HepG2 (cell line): ENCODE results near the gene MYOZ1. TPM values are rescaled to one million over a fixed set of nuclear protein-coding genes. Genes with fewer than 3 reads are reported as not detected.
A peak's percentile ranks its signal among the peaks of the same experiment; 100 is the strongest.

ENCODE experiments used
- BORCS8-MEF2B ChIP-seq: sonication (generic); formaldehyde crosslinking; IDR thresholded peaks from 2 replicates; pipeline ENCODE4 v1.8.0; 2022; ENCODE audit warnings: mild to moderate bottlenecking, missing genetic modification reagents
- BRCA1 ChIP-seq: sonication (generic); formaldehyde crosslinking; IDR thresholded peaks from 2 replicates; pipeline ENCODE4 v1.4.0; 2020; ENCODE audit warnings: missing genetic modification reagents
- HOXA7 ChIP-seq: sonication (generic); formaldehyde crosslinking; IDR thresholded peaks from 2 replicates; pipeline ENCODE4 v1.8.1; 2022; ENCODE audit warnings: mild to moderate bottlenecking, missing genetic modification reagents, moderate library complexity
- IRX3 ChIP-seq: sonication (generic); formaldehyde crosslinking; IDR thresholded peaks from 2 replicates; pipeline ENCODE4 v1.8.1; 2023; ENCODE audit warnings: mild to moderate bottlenecking, low read depth, missing genetic modification reagents, borderline replicate concordance
- MAFF ChIP-seq: IDR thresholded peaks from 2 replicates; pipeline ENCODE4 v1.6.1; 2011; ENCODE audit warnings: low read depth, low read length, improper control_type of control experiment
- PAXIP1 ChIP-seq: sonication (generic); formaldehyde crosslinking; conservative IDR thresholded peaks from 2 replicates; pipeline ENCODE4 v1.4.0; 2020; ENCODE audit warnings: mild to moderate bottlenecking, missing genetic modification reagents, moderate library complexity
- PCBP1 ChIP-seq: fragments of 200-400 bp; formaldehyde crosslinking; IDR thresholded peaks from 2 replicates; pipeline ENCODE4 v1.6.1; 2017; ENCODE audit warnings: mild to moderate bottlenecking, low read depth, low read length, borderline replicate concordance
- PITX1 ChIP-seq: sonication (generic); formaldehyde crosslinking; IDR thresholded peaks from 2 replicates; pipeline ENCODE4 v1.5.1; 2020; ENCODE audit warnings: mild to moderate bottlenecking, missing genetic modification reagents
- SRF ChIP-seq: IDR thresholded peaks from 2 replicates; pipeline ENCODE4 v1.6.1; 2011; ENCODE audit warnings: mild to moderate bottlenecking, low read depth, low read length, moderate library complexity
- ZFP82 ChIP-seq: sonication (generic); formaldehyde crosslinking; IDR thresholded peaks from 2 replicates; pipeline ENCODE4 v1.5.1; 2020; ENCODE audit warnings: mild to moderate bottlenecking, missing genetic modification reagents, borderline replicate concordance
- ZNF260 ChIP-seq: sonication (generic); formaldehyde crosslinking; IDR thresholded peaks from 2 replicates; pipeline ENCODE4 v1.4.0; 2020; ENCODE audit warnings: missing genetic modification reagents, low read depth, mild to moderate bottlenecking, borderline replicate concordance
- ZNF317 ChIP-seq: sonication (generic); formaldehyde crosslinking; IDR thresholded peaks from 2 replicates; pipeline ENCODE4 v1.5.0; 2020; ENCODE audit warnings: mild to moderate bottlenecking, missing genetic modification reagents
- ZNF552 ChIP-seq: sonication (generic); formaldehyde crosslinking; IDR thresholded peaks from 2 replicates; pipeline ENCODE4 v1.9.0; 2022; ENCODE audit warnings: missing genetic modification reagents, mild to moderate bottlenecking, borderline replicate concordance
- ZNF879 ChIP-seq: sonication (generic); formaldehyde crosslinking; IDR thresholded peaks from 2 replicates; pipeline ENCODE4 v1.8.1; 2023; ENCODE audit warnings: missing genetic modification reagents
- polyA plus RNA-seq, 8 experiments: library from polyadenylated mRNA; depleted of rRNA in 3 of 8; stranded (reverse) in 7 of 8; unstranded in 1 of 8; fragments of >200 nt; fragmentation: Illumina TruSeq in 4 of 8; extraction: Trizol in 4 of 8; gene quantifications; 2 replicates each; pipeline versions ENCODE4 v1.2.1 to v1.2.3, GENCODE V29; 2011 to 2016; ENCODE audit warnings: low read depth in 4 of 8, missing spikeins in 1 of 8, mixed read lengths in 1 of 8; ENCODE audit not compliant: insufficient read depth in 1 of 8
- total RNA-seq, 5 experiments: library from RNA; depleted of rRNA; stranded (reverse); fragments of >200 nt; fragmentation: Illumina TruSeq; extraction: Trizol; gene quantifications; 2 replicates each; pipeline ENCODE4 v1.2.3, GENCODE V29; 2016; ENCODE audit warnings: low read depth in 1 of 5
- TF ChIP-seq, protein P1 (sequence below): sonication (generic); formaldehyde crosslinking; IDR thresholded peaks from 2 replicates; pipeline ENCODE4 v1.8.0; 2022; ENCODE audit warnings: mild to moderate bottlenecking, missing genetic modification reagents; ENCODE audit not compliant: insufficient replicate concordance
- TF ChIP-seq, protein P2 (sequence below): sonication (generic); formaldehyde crosslinking; IDR thresholded peaks from 2 replicates; pipeline ENCODE4 v1.8.0; 2022; ENCODE audit warnings: mild to moderate bottlenecking, missing genetic modification reagents

MYOZ1 gene
- total and polyA plus RNA-seq, 2 of the 13 experiments (the other 11 are each of a cell fraction or from before 2014, with no cell fraction given): not detected

DNA sequence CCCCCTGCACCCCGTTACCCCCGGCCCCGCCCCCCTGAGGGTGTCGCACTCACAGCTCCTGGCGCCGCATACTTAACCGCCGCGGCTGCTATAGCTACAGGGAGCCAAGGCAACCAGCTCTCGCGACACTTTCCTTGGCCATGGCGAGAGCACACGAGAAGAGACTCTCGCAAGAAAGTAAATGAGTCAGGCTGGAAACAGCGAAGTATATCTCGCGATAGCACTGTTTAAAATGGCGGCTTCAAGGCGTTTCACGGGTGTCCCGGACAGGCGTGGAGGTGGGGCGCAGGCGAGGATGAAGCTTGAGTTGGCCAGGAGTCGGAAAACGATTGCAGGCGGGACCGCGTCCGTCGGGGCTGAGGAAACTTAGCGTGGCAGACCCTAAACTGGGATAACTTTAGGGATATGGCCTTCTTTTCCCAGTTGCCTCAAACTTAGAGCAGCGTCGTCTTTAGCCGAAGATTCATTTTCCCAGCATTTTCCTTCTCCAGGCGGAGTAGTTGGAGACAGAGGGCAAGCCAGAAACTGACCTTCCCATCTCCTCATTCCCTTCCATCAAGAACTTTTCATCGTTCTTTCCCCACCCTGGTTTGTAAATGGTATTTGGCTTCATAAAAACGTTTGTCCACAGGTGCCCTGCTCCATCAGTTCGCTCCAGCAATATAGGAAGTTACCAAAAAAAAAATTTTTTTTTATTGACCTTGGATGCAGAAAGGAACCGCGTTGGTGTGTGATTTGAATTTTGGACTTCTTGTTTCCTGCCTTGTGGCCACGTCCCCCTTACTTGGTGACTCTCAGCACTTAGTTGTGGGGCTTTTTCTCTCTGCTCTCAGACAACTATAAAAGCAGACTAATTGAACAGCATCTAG, 15.2 kb downstream of the MYOZ1 start (continued):
- no peak for TF ChIP-seq PCBP1
- TF ChIP-seq BRCA1: no peak
- no peak for TF ChIP-seq ZNF552 (CRISPR knock-in tag)
- TF ChIP-seq ZNF317 (CRISPR knock-in tag): 0 out of 2 replicates have a peak, but pooled peaks have one; percentile 63
- peak; percentile 77 for TF ChIP-seq BORCS8-MEF2B
- 0 out of 2 replicates have a peak, but pooled peaks have one; percentile 50 for TF ChIP-seq ZNF879 (CRISPR knock-in tag)
- TF ChIP-seq HOXA7: no peak
- TF ChIP-seq ZNF260 (CRISPR knock-in tag): no peak
- 0 out of 2 replicates have a peak, but pooled peaks have one; percentile 24 for TF ChIP-seq PAXIP1 (CRISPR knock-in tag)
- TF ChIP-seq MAFF: no peak
- no peak for TF ChIP-seq SRF
- peak; percentile 68; the same call in 1 of the 2 replicates for TF ChIP-seq IRX3 (CRISPR knock-in tag)
- no peak for TF ChIP-seq ZFP82
- TF ChIP-seq, protein P1, sequence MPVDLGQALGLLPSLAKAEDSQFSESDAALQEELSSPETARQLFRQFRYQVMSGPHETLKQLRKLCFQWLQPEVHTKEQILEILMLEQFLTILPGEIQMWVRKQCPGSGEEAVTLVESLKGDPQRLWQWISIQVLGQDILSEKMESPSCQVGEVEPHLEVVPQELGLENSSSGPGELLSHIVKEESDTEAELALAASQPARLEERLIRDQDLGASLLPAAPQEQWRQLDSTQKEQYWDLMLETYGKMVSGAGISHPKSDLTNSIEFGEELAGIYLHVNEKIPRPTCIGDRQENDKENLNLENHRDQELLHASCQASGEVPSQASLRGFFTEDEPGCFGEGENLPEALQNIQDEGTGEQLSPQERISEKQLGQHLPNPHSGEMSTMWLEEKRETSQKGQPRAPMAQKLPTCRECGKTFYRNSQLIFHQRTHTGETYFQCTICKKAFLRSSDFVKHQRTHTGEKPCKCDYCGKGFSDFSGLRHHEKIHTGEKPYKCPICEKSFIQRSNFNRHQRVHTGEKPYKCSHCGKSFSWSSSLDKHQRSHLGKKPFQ (CRISPR knock-in tag): no peak
- TF ChIP-seq, protein P2, sequence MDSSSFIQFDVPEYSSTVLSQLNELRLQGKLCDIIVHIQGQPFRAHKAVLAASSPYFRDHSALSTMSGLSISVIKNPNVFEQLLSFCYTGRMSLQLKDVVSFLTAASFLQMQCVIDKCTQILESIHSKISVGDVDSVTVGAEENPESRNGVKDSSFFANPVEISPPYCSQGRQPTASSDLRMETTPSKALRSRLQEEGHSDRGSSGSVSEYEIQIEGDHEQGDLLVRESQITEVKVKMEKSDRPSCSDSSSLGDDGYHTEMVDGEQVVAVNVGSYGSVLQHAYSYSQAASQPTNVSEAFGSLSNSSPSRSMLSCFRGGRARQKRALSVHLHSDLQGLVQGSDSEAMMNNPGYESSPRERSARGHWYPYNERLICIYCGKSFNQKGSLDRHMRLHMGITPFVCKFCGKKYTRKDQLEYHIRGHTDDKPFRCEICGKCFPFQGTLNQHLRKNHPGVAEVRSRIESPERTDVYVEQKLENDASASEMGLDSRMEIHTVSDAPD (CRISPR knock-in tag): no peak
- TF ChIP-seq PITX1 (CRISPR knock-in tag): peak; percentile 34; the same call in 1 of the 2 replicates
